Stimulated activated CD8-positive, alpha-beta memory T cell treated with anti-CD3 and anti-CD28 coated beads, Interleukin-12 subunit alpha, Interleukin-12 subunit beta, amount 100 ng/mL, for 1 hour (primary cell): ENCODE data around the gene SNPH.
A peak's percentile ranks its signal among the peaks of the same experiment; 100 is the strongest.

Source experiments
- DNase-seq: peaks from one replicate; pipeline ENCODE4 v3.0.0-alpha.2; 2020; ENCODE audit warnings: low read depth

The SNPH gene

DNA sequence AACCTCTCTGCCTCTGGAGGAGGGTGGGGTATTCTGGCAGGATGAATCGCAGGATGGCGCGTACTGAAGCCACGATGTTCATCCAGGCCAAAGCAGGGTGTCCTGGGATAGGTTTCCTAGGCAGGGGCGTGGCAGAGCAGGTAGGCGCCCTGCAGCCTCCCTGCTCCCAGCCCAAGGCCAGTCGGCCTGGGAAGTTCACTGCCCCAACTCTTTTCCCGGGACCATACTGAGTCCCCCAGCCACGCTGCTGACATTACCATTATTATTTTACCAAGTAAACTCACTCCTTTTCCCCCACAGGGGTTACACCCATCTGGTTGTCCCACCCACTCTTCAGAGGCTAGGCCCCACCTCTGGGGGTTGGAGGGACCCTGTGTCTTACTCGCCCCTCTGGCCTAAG, 41.1 kb downstream of the SNPH start:
- no peak for DNase-seq

DNA sequence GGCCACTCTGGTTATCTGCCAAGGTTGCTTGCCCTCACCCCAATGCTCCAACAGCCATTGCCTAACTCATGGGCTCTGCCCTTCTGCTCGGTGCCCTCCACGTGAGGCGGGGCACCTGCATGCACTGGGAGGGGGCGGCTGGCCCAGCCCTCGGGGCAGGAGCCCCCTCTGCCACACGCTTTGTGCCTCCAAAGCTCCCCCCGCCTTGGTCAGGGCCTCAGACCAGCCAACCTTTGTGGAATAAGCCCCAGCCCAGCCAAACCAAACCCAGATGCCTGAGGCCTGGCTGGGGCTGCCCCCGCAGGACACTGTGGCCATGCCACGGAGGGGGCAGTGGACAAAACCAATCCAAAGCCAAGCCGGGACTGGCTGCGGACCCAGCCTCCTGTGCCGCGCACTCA, 41.5 kb downstream of the SNPH start:
- DNase-seq = no peak

DNA sequence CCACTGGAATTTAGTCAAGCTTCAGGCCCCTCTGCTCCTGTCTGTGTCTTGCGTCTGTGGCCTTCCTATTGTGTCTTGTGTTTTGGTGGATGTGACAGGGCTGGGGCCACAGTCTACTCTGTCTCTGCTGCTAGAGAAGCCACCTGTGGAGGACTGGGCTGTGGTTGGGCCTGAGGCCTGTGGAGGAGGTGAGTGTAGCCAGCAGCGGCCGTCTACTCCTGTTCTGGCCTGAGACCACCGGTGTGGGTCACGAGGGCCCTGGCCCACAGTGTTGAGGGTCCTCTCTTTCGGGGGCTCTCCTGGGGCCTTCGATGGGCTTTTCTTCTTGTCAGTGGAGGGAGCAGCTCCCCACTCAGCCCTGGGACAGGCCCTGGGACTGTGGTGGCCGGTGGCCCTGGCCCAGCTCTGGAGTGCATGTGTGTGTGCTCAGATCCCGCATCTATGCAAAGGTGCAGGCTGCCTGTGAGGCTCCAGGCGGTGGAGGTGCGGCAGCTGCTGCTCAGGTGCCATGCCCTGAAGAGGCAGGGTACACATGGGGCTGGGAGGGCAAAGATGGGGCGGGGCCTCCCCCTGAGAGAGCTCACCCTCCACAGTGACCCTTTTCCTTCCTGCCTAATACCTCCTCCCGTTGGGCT, 42.1 kb downstream of the SNPH start:
- no peak for DNase-seq

DNA sequence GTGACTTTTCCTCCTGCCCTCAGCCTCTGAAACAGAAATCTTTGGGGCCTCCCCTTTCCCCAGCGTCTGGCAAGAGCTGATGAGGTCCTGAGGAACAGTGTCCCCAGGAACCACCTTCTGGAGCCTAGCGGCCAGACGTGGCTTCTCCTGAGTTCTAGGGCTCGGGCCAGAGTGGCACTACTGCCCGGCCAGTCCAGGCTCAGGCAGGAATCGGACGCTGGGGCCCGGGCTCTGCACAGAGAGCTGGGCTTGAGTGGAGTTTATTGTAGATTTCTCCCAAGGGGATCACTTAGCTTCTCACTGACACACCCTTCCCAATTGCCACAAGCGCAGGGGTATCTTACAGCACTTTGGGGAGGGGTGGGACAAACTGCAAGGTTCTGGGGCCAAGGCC, 42.6 kb downstream of the SNPH start:
- DNase-seq = no peak

DNA sequence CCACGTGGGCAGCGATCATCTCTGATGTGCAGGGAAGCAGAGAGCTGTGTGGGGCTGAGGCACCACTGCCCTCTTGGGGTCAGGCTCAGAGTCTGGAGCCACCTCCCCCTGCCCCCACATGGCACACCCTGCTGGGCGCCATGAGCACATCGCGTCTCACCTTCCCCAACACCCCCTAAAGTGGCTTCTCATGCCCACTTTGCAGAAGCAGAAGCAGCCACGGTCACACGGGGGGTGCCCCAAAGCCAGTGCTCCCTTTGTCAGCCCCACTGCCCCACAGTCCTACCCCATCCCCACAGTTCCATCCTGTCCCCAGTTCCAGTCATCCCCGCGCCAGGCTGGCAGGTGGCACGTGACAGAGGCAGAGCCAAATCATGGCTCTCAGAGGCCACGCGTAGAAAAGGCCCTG, 43.3 kb downstream of the SNPH start:
- DNase-seq = no peak

DNA sequence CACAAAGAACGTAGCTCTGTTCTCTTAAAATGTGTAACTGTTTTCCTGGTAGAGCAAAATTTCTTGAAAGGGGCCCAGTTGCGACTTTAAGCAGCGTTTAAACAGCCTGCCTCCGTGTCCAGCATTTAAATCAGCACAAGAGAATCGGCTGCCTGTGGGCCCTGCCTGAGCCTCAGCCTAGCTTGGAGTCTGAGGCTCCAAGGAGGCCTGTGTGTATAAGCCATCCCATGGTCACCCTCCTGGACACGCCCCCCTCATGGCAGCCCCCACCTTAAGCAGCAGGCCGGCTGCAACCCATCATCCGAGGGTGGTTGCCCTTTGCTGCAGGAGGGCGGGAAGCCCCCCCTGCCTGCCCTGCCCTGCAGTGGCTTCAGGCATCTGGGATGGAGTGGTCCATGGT, 44.0 kb downstream of the SNPH start:
- no peak for DNase-seq

DNA sequence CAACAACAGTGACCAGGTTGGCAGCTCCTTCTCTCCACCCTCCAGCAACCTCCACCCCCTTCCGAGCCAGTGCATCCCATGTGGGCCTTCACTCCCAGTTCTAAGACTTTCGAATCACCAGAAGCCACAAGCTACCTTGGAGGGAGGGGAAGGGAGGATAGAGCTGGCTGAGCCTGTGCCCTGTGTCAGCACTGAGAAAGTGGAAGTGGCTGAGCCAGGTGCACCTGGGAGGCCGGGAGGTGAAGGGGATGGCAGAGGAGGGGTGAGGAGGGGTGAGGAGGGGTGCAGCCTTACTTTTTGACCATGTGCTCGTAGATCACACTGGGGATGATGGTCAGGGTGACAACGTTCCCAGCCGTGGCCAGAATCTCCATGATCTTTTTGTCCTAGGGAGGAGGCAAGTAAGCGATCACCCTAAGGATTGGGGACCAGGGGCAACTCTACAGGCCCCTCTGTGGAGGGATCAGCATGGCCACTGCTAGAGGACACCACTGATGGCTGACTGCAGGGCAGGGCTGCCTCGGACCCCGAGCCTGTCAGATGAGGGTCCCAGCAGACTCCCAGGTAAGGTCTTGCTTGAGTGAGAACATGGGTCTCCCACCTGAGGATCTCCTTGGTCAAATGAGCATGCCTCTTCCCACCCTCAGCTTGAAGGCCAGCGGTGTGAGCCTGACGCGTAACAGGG, 44.6 kb downstream of the SNPH start:
- no peak for DNase-seq

DNA sequence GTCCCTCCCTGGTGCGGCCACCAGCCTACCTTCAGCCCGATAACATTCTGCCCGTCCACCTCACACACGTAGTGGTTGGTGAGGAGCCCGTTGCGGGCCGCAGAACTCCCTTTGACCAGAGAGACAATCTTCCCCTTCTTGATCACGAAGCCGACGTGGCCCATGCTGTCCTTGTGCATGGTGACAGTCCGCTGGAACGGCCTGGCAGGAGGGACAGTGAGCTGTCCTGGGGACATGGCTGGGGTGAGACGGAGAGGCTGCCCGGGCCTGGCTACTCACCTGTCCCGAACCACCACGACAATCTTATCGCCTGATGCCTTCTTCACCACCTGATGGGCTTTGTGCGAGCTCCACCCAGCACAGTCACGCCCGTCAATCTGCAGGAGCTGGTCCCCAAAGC, 46.2 kb downstream of the SNPH start:
- no peak for DNase-seq

DNA sequence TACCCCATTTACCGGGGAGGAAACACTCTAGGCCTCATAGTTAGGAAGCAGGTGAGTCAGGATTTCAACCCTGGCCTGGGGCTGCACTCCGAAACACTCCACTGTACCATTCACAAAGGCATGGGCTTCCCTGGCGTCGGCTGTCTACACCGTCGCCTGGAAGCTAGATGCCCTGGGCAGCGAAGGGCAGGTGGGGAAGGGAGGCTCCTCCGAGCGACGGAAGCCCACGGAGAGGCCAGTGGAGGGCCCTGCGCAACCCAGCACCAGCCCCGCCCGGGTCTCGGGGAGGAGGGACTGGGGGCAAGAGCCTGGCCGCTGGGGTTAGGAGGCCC, 46.8 kb downstream of the SNPH start:
- no peak for DNase-seq

DNA sequence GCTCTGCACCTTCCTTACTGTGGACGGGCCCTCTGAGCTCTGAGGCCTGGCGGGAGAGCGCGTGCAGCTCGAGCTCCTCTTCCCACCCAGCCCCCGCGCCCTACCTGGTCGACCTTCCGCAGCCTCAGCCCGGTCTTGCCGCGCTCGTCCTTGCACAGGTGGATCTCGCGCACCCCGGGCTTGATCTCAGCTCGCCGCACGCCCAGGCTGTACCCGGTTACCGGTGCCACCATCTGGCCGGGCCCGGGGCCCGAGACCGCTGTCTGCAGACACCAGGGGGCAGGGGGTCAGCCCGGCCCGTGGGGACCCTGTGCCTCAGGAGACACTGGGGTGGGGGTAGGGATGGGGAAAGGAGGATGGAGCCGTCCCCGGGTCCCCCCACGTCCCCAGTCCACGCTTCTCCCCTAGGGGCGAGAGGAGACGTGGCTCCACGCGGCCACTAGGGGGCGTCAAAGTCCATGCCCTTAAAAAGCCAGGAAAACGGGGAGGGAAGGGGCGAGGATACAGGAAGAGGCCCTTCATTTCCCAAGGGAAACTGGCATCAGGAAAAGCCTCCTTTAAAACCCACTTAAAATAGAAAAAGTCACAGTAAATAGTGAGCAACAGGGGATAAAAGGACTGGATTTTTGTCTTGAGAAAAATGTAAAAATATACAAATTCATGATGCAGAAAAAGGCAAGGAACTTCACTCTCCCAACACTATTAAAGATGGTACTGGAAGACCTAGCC, 47.3 kb downstream of the SNPH start:
- peak; percentile 47 for DNase-seq

DNA sequence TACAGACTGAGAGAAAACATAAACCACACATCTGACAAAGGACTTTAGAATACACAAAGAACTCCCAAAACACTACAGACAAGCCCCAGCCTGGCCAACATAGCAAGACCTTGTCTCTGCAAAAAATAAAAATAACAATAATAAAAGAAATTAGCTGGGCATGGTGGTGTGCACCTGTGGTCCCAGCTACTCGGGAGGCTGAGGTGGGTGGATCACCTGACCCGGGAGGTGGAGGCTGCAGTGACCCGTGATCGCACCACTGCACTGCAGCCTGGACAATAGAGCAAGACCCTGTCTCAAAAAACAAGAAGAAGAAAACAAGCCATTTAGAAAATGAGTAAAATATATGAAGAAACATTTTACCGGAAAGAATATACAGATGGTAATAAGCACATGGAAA, 49.7 kb downstream of the SNPH start:
- no peak for DNase-seq

DNA sequence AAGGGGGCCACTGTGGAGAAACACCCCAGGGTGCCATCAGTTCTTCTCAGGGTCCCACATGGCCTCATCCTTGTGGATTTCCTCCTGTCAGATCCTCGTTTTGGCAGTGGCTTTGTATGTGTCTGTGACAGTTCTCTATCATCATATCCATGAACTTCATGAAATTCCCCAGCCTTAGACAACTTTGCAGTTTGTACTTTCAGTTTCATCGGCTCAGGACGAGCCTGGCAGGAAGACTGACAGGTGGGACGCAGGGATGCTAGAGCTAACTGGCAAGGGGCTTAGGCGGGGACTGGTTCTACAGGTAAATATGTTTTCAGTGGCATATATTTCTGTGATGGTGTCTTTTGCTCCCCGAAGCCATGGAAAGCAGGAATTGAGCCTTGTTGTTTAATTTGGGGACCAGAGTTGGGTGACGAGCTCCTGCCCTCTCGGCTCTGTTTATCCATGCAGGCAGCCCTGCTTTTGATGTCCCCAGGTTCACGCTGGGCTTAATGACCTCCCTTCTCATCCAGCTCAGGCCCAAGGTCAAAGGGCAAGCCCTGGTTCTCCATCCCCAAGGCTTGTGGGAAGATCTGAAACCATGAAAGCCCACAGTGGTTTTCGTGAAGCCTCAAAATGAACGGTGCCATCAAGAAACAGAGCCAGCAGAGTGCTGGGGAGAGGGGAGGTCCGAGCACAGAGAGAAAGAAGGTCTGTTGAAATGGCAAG, 51.6 kb downstream of the SNPH start:
- DNase-seq = no peak

DNA sequence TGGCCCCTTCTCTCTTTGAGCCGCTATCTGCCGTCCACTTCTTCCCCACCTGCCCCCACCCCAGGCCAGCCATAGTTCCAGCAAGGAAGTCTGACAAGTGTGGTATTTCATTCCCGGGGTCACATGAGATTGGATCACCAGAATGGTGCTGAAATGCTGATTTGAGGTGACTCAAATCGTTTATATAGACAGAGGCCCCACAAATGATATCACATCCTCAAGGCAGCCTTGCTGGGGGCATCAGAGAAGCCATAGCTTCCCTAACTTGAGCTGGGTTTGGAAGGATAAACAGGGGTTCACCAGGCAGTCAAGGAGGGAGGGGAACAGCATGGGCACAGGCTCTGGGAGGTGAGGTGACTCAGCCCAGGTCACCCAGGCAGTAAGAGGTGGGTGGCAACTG, 53.0 kb downstream of the SNPH start:
- no peak for DNase-seq

DNA sequence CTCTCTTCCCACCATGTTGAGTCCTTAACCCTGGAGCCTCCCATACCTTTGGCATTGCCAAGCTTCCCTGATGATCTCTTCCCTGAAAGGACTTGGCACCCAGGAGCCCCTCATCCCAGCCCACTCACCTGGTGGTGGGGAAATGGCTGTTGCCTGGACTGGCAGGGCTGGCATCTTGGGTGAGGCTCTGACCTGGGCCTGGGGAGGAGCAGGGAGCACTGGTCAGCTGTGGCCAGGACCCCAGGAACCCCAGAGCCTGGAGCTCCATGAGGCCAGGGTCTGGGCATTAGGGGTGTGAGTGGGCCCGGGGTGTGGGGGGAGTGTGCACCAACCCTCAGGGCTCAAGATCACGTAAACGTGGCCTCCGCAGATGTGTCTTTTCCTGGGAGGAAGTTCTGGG, 53.4 kb downstream of the SNPH start:
- DNase-seq = no peak

DNA sequence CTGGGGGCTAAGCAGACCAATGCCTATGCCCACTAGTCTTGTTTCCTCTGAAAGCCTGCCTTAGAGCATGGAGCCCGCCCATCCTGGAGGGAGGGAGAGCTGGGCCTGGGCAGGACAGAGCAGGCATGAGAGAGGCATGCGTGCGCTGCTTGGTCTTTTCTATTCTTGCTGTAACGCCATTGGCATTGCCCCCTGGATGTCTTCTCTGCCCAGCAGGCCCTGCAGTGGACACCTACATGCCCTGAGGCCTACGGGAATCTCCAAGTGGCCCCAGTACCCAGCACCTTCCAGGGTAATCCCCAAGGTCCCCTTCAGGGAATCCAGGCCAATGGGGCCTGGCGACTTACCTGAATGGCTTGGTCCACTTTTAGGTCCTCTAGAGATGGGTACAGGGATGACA, 53.9 kb downstream of the SNPH start:
- no peak for DNase-seq

DNA sequence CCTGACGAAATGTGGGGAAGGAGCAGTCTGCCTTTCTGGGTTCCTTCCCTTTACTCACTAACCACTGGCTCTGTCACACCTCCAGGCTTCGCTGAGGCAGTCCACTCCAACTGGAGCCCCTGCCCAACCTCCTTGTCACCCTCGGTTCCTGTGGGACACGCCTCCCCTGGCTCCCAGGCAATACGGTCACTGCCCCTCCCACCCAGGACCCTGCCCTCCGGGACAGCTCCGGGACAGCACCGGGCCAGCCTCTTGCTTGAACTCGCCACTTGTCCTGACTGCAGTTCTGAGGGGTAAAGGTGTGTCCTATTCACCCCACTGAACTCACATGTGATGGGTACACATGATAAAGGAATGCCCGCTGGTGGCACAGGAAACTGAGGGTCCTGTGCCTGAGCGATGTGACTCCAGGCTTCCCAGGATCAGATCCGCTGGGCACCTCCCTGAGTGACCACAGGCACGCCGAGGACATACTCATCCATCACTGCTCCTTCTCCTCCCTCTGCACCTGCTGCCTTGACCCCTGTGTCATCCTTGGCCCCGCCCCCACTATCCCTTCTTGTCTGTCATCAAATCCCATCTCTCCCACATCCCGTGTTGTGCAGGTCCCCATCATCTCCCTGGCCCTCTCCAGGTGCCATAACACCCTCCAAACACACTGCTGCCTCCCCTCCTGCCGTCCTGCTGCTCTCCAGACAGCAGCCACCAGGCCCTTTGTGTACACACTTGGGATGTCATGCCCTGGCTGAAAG, 55.0 kb downstream of the SNPH start:
- no peak for DNase-seq

DNA sequence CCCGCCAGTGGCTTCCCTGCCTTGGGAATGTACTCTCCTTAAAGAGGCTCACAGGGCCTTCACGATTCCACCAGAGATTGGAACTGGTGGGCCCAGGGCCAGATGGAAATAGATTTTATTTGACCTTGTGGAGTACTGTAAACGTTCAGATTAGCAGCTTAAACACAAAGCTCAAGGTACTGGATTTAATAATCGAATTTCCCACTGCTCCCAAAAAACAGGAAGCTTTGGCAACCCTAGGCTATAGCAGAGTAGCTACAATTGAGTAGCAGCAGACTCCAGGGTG, 55.5 kb downstream of the SNPH start:
- no peak for DNase-seq

DNA sequence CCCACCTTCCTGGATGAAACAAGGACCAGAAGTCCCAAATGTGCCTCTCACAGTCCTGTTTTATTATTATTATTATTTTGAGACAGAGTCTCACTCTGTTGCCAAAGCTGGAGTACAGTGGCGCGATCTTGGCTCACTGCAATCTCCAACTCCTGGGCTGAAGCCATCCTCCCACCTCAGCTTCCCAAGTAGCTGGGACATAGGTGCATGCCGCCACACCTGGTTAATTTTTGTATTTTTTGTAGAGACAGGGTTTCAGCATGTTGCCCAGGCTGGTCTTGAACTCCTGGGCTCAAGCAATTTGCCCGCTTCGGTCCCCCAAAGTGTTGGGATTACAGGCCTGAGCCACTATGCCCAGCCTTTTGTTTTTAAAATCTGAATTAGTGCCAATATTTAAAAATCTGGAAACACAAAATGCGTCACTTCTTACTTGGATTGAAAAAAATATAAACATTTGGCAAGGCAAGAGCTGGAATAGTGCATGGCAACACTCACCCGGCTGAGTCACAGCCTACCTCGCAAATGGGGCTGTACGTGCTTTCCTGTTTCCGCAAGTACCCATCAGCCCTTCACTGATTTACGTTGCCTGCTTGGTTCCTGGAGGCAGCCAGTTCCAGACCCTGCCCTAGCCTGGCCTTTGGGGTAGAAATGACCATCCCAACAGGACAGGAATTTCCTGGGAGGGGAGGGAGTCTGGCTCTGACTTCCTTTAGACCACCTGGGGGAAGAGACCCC, 56.6 kb downstream of the SNPH start:
- no peak for DNase-seq

DNA sequence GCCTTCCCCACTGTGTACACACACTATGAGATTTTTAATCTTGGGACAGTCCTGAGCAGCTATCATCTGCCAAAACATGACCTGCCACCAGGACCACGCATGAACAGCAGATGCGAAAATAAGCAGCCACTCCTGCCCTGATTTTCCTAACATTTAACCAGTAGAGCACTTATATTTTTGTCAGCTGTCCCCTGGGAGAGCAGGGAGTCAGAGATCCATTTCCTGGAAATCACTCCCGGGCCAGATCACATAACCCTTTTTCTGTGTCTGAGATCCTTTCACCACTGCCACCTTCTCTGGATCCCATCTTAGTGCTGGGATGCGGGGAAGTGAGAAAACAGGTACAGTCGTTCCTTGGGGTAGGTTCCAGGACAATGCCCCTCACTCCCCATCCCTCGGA, 57.2 kb downstream of the SNPH start:
- DNase-seq = no peak

DNA sequence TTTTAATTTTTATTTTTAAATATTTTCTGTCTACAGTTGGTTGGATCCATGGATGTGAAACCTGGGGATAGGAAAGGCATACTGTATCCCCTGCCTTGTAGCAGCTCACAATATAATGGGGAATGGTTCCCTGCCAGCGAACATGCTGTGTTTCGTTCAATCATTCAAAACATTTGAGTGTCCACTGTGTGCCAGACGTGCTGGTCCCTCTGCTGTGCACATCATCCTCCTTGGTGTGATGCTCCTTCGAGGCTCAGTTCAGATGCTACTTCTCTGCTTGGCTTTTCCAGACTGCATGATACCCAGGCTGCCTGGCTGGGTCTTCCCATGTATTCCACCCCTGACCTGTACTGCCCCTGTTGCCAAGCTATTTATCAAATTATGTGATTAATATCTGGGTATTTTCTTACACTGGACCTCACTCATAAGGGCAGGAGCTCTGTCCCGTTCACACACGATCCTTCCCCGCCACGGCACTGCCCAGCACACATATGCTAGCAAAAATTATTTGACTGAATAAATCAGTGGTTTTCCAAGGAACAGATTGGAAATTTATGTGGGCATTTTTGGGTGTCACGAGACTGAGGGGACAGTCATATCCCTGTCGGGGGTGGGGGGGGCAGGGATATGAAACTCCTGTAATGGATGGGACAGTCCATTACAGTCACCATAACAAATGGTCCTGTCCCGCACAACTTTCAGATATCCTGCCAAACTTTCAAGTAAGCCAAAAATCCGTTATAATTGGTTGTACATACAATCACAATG, 57.9 kb downstream of the SNPH start:
- DNase-seq = no peak

DNA sequence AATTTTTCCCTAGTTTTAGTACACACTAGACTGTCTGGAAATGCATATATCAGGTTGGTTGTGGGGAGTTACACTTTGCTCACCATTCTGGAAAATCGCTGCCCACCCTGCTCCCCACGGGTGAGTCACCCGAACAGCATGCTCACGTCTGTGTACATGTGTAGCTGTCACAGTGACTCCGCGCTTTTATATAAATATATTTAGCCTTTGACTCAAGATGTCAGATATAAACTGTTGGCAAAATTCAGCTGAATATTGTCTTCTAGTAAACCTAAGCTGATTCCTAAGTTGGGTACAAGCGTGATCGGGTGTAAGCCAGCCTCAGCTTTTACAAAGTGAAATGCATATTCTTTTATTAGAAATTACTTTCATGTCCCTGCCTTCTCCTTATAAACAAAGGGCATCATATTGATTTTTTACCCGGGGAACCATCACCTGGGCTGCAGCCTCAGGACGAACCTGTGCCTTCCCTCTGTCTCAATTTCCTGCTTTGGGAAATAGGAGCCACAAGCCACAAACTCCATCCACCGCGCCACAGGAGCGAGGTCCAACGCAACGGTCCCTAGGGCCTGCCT, 58.6 kb downstream of the SNPH start:
- DNase-seq = no peak
